Measurements from ENCODE around the gene CD8B.

GRCh38 chr2:86770816-86771301, 90.8 kb downstream of the CD8B start:
- TF ChIP-seq CTCF (IDR thresholded peaks at IDR 0.05; ENCODE audit: extremely low read depth in 1 of 2, insufficient read depth in 1 of 2, low read depth in 1 of 2, low read length in 2 of 2) (no peak), POLR2A (IDR thresholded peaks at IDR 0.05; ENCODE audit: low read depth, low read length) (no peak), MAX (IDR thresholded peaks at IDR 0.05; ENCODE audit: insufficient read depth, insufficient read length) (no peak), EZH2 (IDR thresholded peaks at IDR 0.05; ENCODE audit: borderline replicate concordance, low read depth, low read length, severe bottlenecking) (no peak), POLR2AphosphoS5 (IDR thresholded peaks at IDR 0.05; ENCODE audit: insufficient read depth, low read depth, low read length) (no peak), MYC (IDR thresholded peaks at IDR 0.05; ENCODE audit: low read depth, low read length) (no peak), JUN (IDR thresholded peaks at IDR 0.05; ENCODE audit: borderline replicate concordance, insufficient read depth, insufficient read length, low read depth) (no peak), FOS (IDR thresholded peaks at IDR 0.05; ENCODE audit: borderline replicate concordance, insufficient read depth, low read length) (no peak), GATA2 (IDR thresholded peaks at IDR 0.05; ENCODE audit: insufficient read depth, insufficient read length, low read depth, low read length) (no peak)
